Esophagus squamous epithelium (tissue), 5 donors: ENCODE data around the gene TGFBR3. TPM values are rescaled to one million over a fixed set of nuclear protein-coding genes. Genes with fewer than 3 reads are reported as not detected.

Experiments
- DNase-seq: peaks from one replicate; lab custom pipeline; 2025; lab: John Stamatoyannopoulos, UW
- H3K27ac ChIP-seq, 4 donors: fragments of 200-600 bp; sonication (generic); one replicate each; pipeline ENCODE4 v1.5.1; 2016 to 2019; ENCODE audit warnings: mild to moderate bottlenecking in 1 of 4
- H3K27me3 ChIP-seq, 4 donors: fragments of 200-600 bp; sonication (generic); 1 replicate in 3 of 4; 2 replicates in 1 of 4; pipeline versions ENCODE4 v1.5.1 to v1.6.0; 2017 to 2021; ENCODE audit warnings: antibody characterized with exemption in 1 of 4
- H3K36me3 ChIP-seq, 3 donors: fragments of 200-600 bp; sonication (generic); one replicate each; pipeline ENCODE4 v1.5.1; 2016 to 2019
- H3K4me1 ChIP-seq, 3 donors: fragments of 200-600 bp; sonication (generic); one replicate each; pipeline ENCODE4 v1.5.1; 2017 to 2019
- H3K4me3 ChIP-seq, 4 donors: fragments of 200-600 bp; sonication (generic); 1 replicate in 3 of 4; 2 replicates in 1 of 4; pipeline ENCODE4 v1.5.1; 2016 to 2019; ENCODE audit warnings: mild to moderate bottlenecking in 2 of 4, moderate library complexity in 1 of 4
- H3K9me3 ChIP-seq, 3 donors: fragments of 200-600 bp; sonication (generic); one replicate each; pipeline ENCODE4 v1.5.1; 2016 to 2019
- POLR2A ChIP-seq, 4 donors: fragments of 450-650 bp; IDR thresholded peaks; one replicate each; pipeline ENCODE4 v1.6.1; 2017; ENCODE audit warnings: antibody characterized with exemption in 4 of 4, mild to moderate bottlenecking in 4 of 4, moderate library complexity in 3 of 4
- WGBS, 2 donors: methylation state at CpG; one replicate each; pipeline ENCODE4 v1.1.5; 2018; 5-methylcytosine and 5-hydroxymethylcytosine counted together
- intact Hi-C: fragments of 100-400 bp; cut with DNase I; formaldehyde crosslinking; loops from one replicate; pipeline ENCODE4 v1.15.0; 2022
- total RNA-seq, 4 donors: library from RNA; depleted of rRNA; stranded (reverse); fragments of >200 nt; gene quantifications; one replicate each; pipeline ENCODE4 v1.1.0, GENCODE V29; 2016
- TF ChIP-seq, protein P1 (sequence below), 6 experiments: fragments of 450-650 bp in 4 of 6; fragments of 200-600 bp in 2 of 6; sonication (generic) in 2 of 6; IDR thresholded peaks; one replicate each; pipeline ENCODE4 v1.5.1; 2016 to 2019; ENCODE audit warnings: antibody characterized with exemption in 6 of 6, mild to moderate bottlenecking in 4 of 6, moderate library complexity in 4 of 6
- donor health status: DM: yes; HTN: yes; CAD: no.

Gene TGFBR3
- total RNA-seq, 4 donors from 2014 or later, result 11.3 to 119 (median 30.7) TPM

DNA sequence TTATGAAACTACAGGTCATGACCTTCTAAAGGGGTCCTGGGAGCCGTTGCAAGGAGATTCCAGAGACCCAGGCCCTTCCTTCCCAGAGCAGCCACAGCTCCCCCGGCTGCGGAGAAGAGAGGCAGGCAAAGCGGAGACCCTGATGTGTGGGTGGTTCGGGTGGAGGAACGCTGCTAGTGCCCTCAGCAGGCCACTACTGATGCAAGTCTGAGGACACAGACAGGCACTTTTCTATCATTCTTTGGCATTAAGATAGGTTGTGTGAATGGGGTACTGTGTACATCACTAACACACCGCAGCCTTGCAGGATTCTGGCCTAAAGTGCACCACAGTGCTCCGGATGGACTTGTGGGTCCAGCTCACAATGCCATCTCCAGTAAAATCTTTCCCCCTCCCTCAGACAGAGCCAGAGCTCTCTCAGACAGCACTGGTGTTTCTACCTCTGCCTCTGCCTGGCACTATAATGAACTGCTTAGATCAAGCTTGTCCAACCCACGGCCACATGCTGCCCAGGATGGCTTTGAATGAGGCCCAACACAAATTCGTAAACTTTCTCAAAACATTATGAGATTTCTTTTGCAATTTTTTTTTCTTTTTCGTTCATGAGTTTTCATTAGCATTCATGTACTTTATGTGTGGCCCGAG is 121.4 kb downstream of the TGFBR3 start:
- WGBS, 2 donors, result 83 to 86% methylated on average over 12 of the region's 12 CpGs
- intact Hi-C loops, result no loop called here
- Histone ChIP-seq H3K9me3 (no peaks in the 10 kb centered on the region), H3K27me3 (no peaks in the 10 kb centered on the region), H3K36me3 (no peaks in the 10 kb centered on the region), H3K4me1 (peaks cover 10 to 60% (median 19%) of the 10 kb centered on the region in 3 donors), H3K4me3 (no peak overlapping the region), H3K27ac (peak overlapping the region in 3 of 4 donors; percentile 54 to 67 (median 55))
- DNase-seq, result no peak
- no peak for TF ChIP-seq POLR2A (IDR thresholded peaks at IDR 0.05)
- TF ChIP-seq, protein P1, sequence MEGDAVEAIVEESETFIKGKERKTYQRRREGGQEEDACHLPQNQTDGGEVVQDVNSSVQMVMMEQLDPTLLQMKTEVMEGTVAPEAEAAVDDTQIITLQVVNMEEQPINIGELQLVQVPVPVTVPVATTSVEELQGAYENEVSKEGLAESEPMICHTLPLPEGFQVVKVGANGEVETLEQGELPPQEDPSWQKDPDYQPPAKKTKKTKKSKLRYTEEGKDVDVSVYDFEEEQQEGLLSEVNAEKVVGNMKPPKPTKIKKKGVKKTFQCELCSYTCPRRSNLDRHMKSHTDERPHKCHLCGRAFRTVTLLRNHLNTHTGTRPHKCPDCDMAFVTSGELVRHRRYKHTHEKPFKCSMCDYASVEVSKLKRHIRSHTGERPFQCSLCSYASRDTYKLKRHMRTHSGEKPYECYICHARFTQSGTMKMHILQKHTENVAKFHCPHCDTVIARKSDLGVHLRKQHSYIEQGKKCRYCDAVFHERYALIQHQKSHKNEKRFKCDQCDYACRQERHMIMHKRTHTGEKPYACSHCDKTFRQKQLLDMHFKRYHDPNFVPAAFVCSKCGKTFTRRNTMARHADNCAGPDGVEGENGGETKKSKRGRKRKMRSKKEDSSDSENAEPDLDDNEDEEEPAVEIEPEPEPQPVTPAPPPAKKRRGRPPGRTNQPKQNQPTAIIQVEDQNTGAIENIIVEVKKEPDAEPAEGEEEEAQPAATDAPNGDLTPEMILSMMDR (IDR thresholded peaks at IDR 0.05), result no peak

DNA sequence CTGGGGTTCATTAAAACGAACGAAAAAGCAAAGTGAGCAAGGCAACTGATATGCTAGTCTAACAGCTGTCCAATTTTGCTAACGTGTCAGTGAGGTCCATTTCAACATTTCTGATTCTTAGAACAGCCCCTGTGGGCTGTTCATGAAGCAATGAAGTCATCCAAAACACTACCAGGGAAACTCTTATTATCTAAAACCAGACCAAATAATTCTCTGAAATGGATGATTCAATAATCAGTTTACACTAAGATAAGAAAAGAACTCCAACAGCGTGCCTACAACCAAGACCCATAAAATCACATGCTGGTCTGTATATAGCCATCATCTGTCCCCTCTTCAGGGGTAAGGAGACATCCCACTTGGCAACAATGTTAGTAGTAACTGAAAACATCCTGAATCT is 122.7 kb downstream of the TGFBR3 start:
- intact Hi-C loops, result no loop called here
- 70% methylated on average over 4 of the region's 4 CpGs for WGBS, 2 donors
- no peaks in the 10 kb centered on the region for H3K27me3 ChIP-seq
- TF ChIP-seq, protein P1 (IDR thresholded peaks at IDR 0.05), result no peak
- TF ChIP-seq POLR2A (IDR thresholded peaks at IDR 0.05), result no peak
- no peak for DNase-seq
- H3K4me3 ChIP-seq, result no peak overlapping the region
- H3K36me3 ChIP-seq, result no peaks in the 10 kb centered on the region
- peaks cover 17 to 70% (median 19%) of the 10 kb centered on the region in 3 donors for H3K4me1 ChIP-seq
- H3K9me3 ChIP-seq, result no peaks in the 10 kb centered on the region
- H3K27ac ChIP-seq, result peak overlapping the region in 3 of 4 donors; percentile 63 to 80 (median 79)

DNA sequence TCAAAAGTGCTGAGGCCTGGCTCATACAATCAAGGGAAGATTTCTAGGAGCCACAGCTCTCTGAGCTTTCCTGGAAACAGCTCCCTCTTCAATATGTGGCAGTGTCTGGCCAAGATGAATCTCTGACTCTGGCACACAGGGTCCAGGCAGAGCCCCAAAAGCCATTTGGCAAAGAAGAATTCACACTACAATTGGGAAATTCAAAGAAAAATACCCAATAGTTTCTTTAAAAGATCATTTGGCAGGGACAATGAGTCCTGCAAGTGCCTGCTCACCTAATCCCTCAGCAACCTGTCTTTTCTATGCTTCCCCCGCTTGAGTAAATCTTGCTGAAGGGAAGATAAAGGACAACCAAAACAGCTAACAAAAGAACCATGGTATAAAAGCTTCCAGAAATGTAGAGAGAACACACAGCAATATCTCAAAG is 124.6 kb downstream of the TGFBR3 start:
- Histone ChIP-seq H3K27me3 (no peaks in the 10 kb centered on the region), H3K4me1 (peaks cover 17 to 74% (median 19%) of the 10 kb centered on the region in 3 donors), H3K27ac (peak overlapping the region in 3 of 4 donors; percentile 63 to 80 (median 79)), H3K9me3 (no peaks in the 10 kb centered on the region), H3K36me3 (peaks cover 0 to 2% (median 0%) of the 10 kb centered on the region in 3 donors), H3K4me3 (no peak overlapping the region)
- intact Hi-C loops, result no loop called here
- WGBS, 2 donors, result 20 to 24% methylated on average over 1 of the region's 1 CpG
- no peak for DNase-seq
- TF ChIP-seq, protein P1 (IDR thresholded peaks at IDR 0.05), result no peak
- TF ChIP-seq POLR2A (IDR thresholded peaks at IDR 0.05), result no peak

DNA sequence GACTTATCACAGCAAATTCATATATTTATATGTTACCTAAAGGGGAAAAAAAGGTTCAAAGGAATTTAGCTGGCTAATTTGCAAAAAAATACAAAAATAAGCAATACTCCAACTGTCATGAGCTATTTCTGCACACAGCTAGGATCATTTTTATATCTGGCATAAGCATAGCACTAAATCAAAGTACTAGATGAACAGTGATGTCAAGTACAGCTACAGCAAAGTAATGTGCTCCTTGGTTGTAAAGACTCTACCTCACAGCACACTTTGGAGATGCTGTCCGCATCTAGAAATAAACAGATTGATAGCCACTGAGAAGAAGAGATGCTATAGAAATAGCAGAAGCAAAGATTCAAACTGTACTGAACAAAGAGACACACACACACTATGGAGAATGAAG is 125.4 kb downstream of the TGFBR3 start:
- peak overlapping the region in 3 of 4 donors; percentile 68 to 80 (median 79) for H3K27ac ChIP-seq
- no peaks in the 10 kb centered on the region for H3K9me3 ChIP-seq
- no peaks in the 10 kb centered on the region for H3K27me3 ChIP-seq
- DNase-seq, result no peak
- WGBS, 2 donors, result 68 to 82% methylated on average over 1 of the region's 1 CpG
- TF ChIP-seq, protein P1 (IDR thresholded peaks at IDR 0.05), result no peak
- no peak for TF ChIP-seq POLR2A (IDR thresholded peaks at IDR 0.05)
- intact Hi-C loops, result no loop called here
- H3K36me3 ChIP-seq, result peaks cover 0 to 9% (median 0%) of the 10 kb centered on the region in 3 donors
- no peak overlapping the region for H3K4me3 ChIP-seq
- peaks cover 17 to 79% (median 19%) of the 10 kb centered on the region in 3 donors for H3K4me1 ChIP-seq

DNA sequence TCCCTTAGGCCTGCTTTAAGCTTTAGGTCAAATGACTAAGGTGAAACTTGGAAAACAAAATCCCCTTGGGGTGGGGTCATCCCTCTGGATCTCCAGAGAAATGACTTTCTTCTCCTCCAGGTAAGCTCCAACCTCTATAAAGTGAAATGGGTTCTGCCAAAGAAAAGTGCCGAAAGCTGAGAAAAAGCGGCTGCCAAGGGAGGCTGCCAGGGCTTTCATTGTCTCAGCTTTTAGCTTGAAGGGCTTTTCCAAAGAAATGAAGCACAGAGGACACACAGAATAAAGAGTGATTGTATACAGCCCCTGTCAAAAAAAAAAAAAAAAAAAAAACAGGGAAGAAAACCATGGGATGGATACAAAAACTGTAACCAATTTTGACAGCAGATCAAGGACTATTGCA is 126.9 kb downstream of the TGFBR3 start:
- Histone ChIP-seq H3K9me3 (no peaks in the 10 kb centered on the region), H3K27ac (peak overlapping the region; percentile 33 to 86 (median 80)), H3K27me3 (no peaks in the 10 kb centered on the region), H3K4me1 (peaks cover 18 to 78% (median 19%) of the 10 kb centered on the region in 3 donors), H3K4me3 (no peak overlapping the region), H3K36me3 (peaks cover 0 to 13% (median 0%) of the 10 kb centered on the region in 3 donors)
- 42 to 50% methylated on average over 2 of the region's 2 CpGs for WGBS, 2 donors
- TF ChIP-seq, protein P1 (IDR thresholded peaks at IDR 0.05), result no peak
- no peak for TF ChIP-seq POLR2A (IDR thresholded peaks at IDR 0.05)
- intact Hi-C loops, result no loop called here
- DNase-seq, result no peak
